GM10847 (cell line): ENCODE measurements around the gene GNPTG.

Experiments used
- POLR2A ChIP-seq: IDR thresholded peaks from 2 replicates; pipeline ENCODE4 v1.6.1; 2011; ENCODE audit not compliant: insufficient read length; ENCODE audit errors: extremely low read depth

Gene GNPTG

GRCh38 chr16:1327619-1327947, 24.1 kb upstream of the GNPTG start:
- TF ChIP-seq POLR2A, result no peak

DNA sequence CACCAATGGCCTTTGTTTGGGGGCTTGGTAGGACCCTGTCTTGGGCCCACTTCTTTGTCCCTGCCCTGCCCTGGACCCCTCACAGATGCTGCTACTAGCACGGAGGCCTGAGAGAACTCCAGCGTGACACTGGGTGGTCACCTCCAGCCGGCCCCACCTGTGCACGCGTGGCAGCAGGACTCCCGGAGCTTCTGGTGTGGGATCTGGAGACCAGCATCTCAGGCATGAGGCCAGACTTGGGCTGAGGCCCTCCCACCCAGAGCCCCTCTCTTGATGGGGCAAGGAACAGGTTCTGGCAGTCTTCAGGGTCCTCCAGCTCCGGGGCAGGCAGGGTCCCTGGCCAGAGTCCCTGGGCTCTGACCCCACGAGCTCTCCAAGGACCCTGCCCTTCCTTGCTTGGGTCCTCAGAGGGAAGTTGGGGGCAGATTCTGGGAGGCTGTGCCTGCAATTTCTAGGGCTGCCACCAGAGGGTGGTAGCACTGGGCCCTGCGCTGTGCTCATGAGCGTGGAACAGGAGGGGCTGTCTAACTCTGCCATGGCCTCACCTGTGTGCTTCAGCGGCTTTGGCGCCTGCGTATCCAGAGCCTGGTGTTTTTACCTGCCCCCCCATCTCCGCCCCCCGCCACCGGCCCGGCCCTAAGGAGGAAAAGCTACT, 21.3 kb upstream of the GNPTG start:
- TF ChIP-seq POLR2A, result no peak

DNA sequence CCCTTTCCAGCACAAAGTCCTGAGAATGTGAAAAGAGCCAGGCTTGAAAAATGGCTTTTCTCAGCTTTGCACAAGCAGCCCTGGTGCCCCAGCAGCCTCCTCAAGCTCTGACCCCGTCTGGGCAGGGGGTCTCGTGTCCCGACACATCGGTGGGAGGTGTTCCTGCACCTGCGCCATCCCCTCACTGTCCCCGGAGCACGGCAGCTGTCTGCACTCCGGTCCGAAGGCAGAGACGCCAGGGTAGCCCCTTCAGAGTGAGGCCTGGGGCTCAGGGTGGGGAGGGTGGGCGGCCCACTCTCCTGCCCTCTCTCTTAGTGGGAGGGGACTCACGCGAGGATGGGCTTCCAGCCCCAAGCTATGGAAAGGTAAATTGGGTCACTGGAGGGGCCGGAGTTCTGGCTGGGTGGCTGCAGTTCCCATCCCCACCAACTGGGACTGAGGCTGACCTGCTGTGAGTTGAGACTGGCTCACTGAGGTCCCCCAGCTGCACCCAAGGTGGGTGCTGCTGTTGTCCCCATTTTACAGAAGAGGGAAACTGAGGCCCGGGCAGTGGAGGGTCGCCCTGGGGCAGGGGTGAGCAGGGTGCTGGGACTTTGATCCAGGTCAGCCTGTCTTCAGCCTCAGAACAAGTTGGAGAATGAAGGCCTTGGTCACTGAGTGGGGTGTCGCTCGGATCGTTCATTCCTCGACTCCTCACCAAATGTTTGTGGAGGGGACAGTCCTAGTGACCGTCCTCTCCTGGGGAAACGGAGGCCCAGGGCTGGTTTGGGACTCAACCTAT, 20.6 kb upstream of the GNPTG start:
- no peak for TF ChIP-seq POLR2A

DNA sequence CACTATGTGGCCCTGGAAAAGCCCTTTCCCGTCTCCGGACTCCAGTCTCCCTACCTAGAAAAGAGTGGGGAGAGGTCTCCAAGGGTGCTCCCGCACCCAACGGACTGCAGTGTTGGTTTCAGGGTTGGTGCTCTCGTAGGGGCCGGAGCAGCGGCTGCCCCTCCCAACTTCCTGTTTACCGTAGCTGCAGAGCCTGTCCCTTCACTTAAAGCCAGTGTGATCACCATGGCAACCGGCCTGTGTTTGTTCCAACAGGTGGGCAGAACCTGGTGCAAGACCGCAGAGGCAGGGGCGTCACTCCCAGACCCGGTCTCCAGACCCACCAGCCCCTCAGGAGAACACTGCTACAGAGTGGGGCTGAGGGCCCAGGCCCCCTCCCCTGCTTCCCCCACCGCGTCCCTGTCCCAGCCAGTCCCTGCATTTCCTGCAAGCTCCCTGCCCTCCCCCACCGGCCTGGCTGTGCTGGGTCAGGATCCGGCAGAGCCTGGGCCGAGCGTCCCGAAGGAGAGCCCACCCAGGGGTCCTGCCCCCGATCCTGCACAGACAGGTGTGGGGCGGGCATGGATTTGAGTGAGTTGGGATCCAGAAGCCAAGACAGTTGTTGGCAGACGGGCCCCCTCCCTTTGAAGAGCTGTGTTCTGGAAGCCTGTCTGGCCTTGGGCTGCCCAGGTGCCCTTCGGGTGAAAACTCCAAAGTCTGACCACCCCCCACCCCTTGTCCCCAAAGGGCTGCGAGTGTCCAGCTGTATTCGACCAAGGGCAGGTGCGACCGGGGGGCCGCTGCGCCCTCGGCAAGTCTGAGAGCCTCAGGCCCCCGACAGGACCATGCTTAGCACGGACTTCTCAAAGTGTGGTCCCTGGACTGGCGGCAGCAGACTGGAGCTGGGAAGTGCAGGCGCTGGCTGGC, 19.8 kb upstream of the GNPTG start:
- TF ChIP-seq POLR2A, result no peak

- TF ChIP-seq POLR2A, result no peak
Observed at GRCh38 chr16:1332618-1333148, 19.0 kb upstream of the GNPTG start.

GRCh38 chr16:1333149-1333812, 18.4 kb upstream of the GNPTG start, which contains the start of gene BAIAP3:
Gene BAIAP3, plus strand, starts transcription at chr16:1333645. Its CDS starts 4,905 bp downstream, at chr16:1338550.
- TF ChIP-seq POLR2A, result no peak

GRCh38 chr16:1333854-1334700, 17.7 kb upstream of the GNPTG start:
- no peak for TF ChIP-seq POLR2A

- TF ChIP-seq POLR2A, result no peak
Observed at GRCh38 chr16:1334739-1335138, 17.0 kb upstream of the GNPTG start.

DNA sequence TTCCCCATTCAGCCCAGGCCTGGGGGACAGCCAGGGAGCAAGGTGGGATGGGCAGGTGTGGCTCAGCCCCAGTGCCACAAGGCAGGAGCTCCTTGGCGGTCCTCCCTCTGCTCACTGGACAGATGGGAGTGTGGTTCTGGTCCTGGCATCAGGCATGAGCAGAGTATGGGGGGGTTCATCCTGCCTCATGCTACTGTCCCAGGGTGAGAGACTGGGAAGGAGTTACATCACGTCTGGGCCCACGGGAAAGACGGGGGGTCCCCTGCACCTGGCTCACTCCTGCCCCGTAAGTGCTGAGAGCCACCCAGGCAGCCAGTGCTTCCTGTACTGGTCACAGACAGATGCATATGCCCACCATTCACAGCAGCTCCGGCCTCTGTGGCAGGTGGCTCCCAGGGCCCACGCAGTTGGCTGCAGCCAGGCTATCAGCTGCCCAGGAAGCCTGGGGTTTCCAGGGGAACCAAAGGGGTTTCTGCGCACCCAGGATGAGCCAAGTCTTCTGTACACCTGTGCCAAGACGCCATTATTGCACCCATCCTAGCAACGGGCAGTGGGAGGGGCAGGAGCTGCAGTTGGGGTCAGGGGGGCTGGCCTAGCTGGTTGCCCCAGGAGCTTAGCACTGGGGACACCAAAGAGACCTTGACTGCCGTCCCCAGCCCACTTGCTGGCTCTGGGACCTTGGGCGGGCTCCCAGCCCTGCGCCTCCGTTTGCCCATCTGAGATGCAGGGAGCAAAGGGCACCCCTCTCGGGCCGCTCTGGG, 16.3 kb upstream of the GNPTG start:
- TF ChIP-seq POLR2A, result no peak

- no peak for TF ChIP-seq POLR2A
Observed at GRCh38 chr16:1335996-1336395, 15.7 kb upstream of the GNPTG start.

GRCh38 chr16:1336619-1337018, 15.1 kb upstream of the GNPTG start:
- TF ChIP-seq POLR2A, result no peak

- no peak for TF ChIP-seq POLR2A
Observed at GRCh38 chr16:1337486-1337885, 14.2 kb upstream of the GNPTG start.

DNA sequence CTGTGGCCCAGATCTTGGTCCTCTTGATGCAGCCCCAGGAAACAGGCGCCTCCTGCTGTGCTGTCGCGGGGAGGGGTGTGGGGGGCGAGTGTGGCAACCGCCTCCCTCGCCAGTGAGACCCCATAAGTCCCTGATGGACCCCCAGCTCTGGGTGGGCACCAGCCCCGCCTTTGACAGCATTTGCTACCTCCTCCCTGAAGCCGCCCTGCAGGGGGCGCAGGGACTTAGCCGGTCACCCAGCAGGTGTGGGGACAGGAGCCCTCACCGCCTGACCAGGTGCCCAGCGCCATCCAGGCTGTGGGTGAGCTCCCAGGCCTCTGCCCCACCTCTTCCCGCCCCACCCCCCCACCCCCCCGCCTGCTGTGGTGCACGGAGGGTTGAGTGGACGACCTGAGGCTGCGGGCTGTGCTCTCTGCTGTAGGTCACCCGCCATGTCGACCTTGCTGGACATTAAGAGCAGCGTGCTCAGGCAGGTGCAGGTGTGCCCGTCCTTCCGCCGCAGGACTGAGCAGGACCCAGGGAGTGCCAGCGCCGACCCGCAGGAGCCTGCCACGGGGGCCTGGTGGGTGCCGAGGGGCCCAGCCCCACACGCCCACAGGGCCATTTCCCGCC, 13.5 kb upstream of the GNPTG start:
- no peak for TF ChIP-seq POLR2A
